HepG2 (cell line): Measurements from ENCODE around the gene POLN. TPM values are rescaled to one million over a fixed set of nuclear protein-coding genes. Genes with fewer than 3 reads are reported as not detected.

Experiments
- ATAC-seq: fragments of 200-7000 bp; cut with Tn5 transposase; 3 replicates; pipeline ENCODE4 v1.9.1; 2020; ENCODE audit warnings: mild to moderate bottlenecking, moderate library complexity
- BruUV-seq: library from RNA; stranded (reverse); fragments of 400-500 nt; replicated peaks from 2 replicates; lab custom pipeline; 2021; lab: Mats Ljungman, UMichigan
- CTCF ChIA-PET: fragments of 300-600 bp; formaldehyde crosslinking; extraction: SDS; loops from one replicate; lab custom pipeline; 2021; ENCODE audit warnings: low total read pairs, inconsistent platforms, low intra/inter-chr PET ratio; lab: Yijun Ruan, JAX
- POLR2A ChIA-PET: fragments of 350-600 bp; sonication (Branson Sonifier 250); formaldehyde crosslinking; loops from one replicate; lab custom pipeline; 2020; ENCODE audit warnings: antibody characterized with exemption, inconsistent platforms; lab: Yijun Ruan, JAX
- DNase-seq: peaks from one replicate; pipeline ENCODE4 v3.0.0-alpha.2; 2015; ENCODE audit warnings: low spot score
- FAIRE-seq: peaks from 3 replicates; lab custom pipeline; 2011; peaks lifted over from hg19 to GRCh38; lab: Jason Lieb, UNC
- H2AFZ ChIP-seq: one replicate; pipeline ENCODE4 v1.6.1; 2011; ENCODE audit warnings: low read length, inconsistent platforms
- H3K27ac ChIP-seq: fragments of 300-600 bp; 3 replicates; pipeline ENCODE4 v1.8.0; 2011; ENCODE audit warnings: mixed run types, mild to moderate bottlenecking, mixed read lengths, low read length, inconsistent platforms; ENCODE audit not compliant: insufficient read depth; ENCODE audit errors: extremely low read length
- H3K27me3 ChIP-seq, 2 experiments: fragments of 200-600 bp in 1 of 2; 2 replicates in 1 of 2; 3 replicates in 1 of 2; pipeline versions ENCODE4 v1.6.0 to v1.8.0; 2011; ENCODE audit warnings: low read length in 2 of 2, mild to moderate bottlenecking in 2 of 2, moderate library complexity in 2 of 2, inconsistent platforms in 1 of 2; ENCODE audit not compliant: insufficient read depth in 2 of 2, control insufficient read depth in 1 of 2
- H3K36me3 ChIP-seq, 2 experiments: fragments of 200-600 bp in 1 of 2; replicated peaks in 1 of 2; 2 replicates in 1 of 2; 3 replicates in 1 of 2; pipeline versions ENCODE4 v1.5.1 to v1.8.0; 2011; ENCODE audit warnings: low read length in 2 of 2, inconsistent platforms in 1 of 2; ENCODE audit not compliant: insufficient read depth in 2 of 2, control insufficient read depth in 1 of 2
- H3K4me1 ChIP-seq: 2 replicates; pipeline ENCODE4 v1.5.1; 2012; ENCODE audit warnings: low read length, inconsistent platforms; ENCODE audit not compliant: insufficient read depth
- H3K4me2 ChIP-seq: 2 replicates; pipeline ENCODE4 v1.6.0; 2011; ENCODE audit warnings: low read depth, low read length, inconsistent platforms
- H3K4me3 ChIP-seq, 3 experiments: fragments of 200-600 bp in 1 of 3; sonication (generic), shearing (Covaris generic) in 1 of 3; replicated peaks in 1 of 3; 2 replicates each; pipeline ENCODE4 v1.5.1; 2011 to 2016; ENCODE audit warnings: low read length in 3 of 3, inconsistent platforms in 2 of 3, low read depth in 2 of 3, mild to moderate bottlenecking in 2 of 3, control low read depth in 1 of 3, mixed read lengths in 1 of 3; ENCODE audit not compliant: insufficient read depth in 1 of 3
- H3K79me2 ChIP-seq: one replicate; pipeline ENCODE4 v1.6.1; 2011; ENCODE audit warnings: low read length, inconsistent platforms; ENCODE audit not compliant: insufficient read depth
- H3K9ac ChIP-seq: 2 replicates; pipeline ENCODE4 v1.6.0; 2011; ENCODE audit warnings: mild to moderate bottlenecking, low read depth, low read length, inconsistent platforms; ENCODE audit not compliant: insufficient read depth
- H3K9me3 ChIP-seq: 2 replicates; pipeline ENCODE4 v1.5.1; 2012; ENCODE audit warnings: mild to moderate bottlenecking, low read length
- H4K20me1 ChIP-seq: 2 replicates; pipeline ENCODE4 v1.6.0; 2011; ENCODE audit warnings: inconsistent platforms, mild to moderate bottlenecking, low read length, moderate library complexity; ENCODE audit not compliant: insufficient read depth
- CREB1 ChIP-seq, 2 experiments: fragments of 450-650 bp in 1 of 2; IDR thresholded peaks; 2 replicates each; pipeline ENCODE4 v1.6.1; 2016 to 2017; ENCODE audit warnings: control low read depth in 1 of 2, mild to moderate bottlenecking in 1 of 2, missing compliant biosample characterization in 1 of 2, missing genetic modification characterization in 1 of 2
- MAFF ChIP-seq: IDR thresholded peaks from 2 replicates; pipeline ENCODE4 v1.6.1; 2011; ENCODE audit warnings: low read depth, low read length, improper control_type of control experiment
- MAFK ChIP-seq, 2 experiments: IDR thresholded peaks in 1 of 2; conservative IDR thresholded peaks in 1 of 2; 2 replicates each; pipeline ENCODE4 v1.6.1; 2011; ENCODE audit warnings: improper control_type of control experiment in 2 of 2, low read length in 2 of 2
- PHF5A ChIP-seq: IDR thresholded peaks from one replicate; pipeline ENCODE4 v1.6.1; 2018; ENCODE audit warnings: low read depth, missing genetic modification reagents; ENCODE audit not compliant: unreplicated experiment
- ZFP1 ChIP-seq: IDR thresholded peaks from 2 replicates; pipeline ENCODE4 v1.6.1; 2016
- ZKSCAN1 ChIP-seq: fragments of 150-350 bp; IDR thresholded peaks from 2 replicates; pipeline ENCODE4 v1.6.1; 2014; ENCODE audit warnings: low read length
- ZSCAN31 ChIP-seq: sonication (generic); formaldehyde crosslinking; IDR thresholded peaks from 2 replicates; pipeline ENCODE4 v1.5.0; 2020; ENCODE audit warnings: low read depth, mild to moderate bottlenecking, missing genetic modification reagents
- WGBS: methylation state at CpG from one replicate; pipeline ENCODE4 v1.1.6; 2017; ENCODE audit warnings: low lambda C conversion rate; 5-methylcytosine and 5-hydroxymethylcytosine counted together
- in situ Hi-C: cut with HindIII; loops from 2 replicates; pipeline ENCODE4 v1.10.0; 2017; ENCODE audit warnings: low pct_unique_long_range_greater_than_20kb; ENCODE audit not compliant: extremely low pct_ligation_motif_present
- intact Hi-C: fragments of 100-400 bp; cut with micrococcal nuclease; formaldehyde crosslinking; loops from one replicate; pipeline ENCODE4 v1.10.0; 2022; ENCODE audit not compliant: unreplicated experiment
- polyA plus RNA-seq, 8 experiments: library from polyadenylated mRNA; depleted of rRNA in 3 of 8; stranded (reverse) in 7 of 8; unstranded in 1 of 8; fragments of >200 nt; fragmentation: Illumina TruSeq in 4 of 8; extraction: Trizol in 4 of 8; gene quantifications; 2 replicates each; pipeline versions ENCODE4 v1.2.1 to v1.2.3, GENCODE V29; 2011 to 2016; ENCODE audit warnings: low read depth in 4 of 8, missing spikeins in 1 of 8, mixed read lengths in 1 of 8; ENCODE audit not compliant: insufficient read depth in 1 of 8
- total RNA-seq, 5 experiments: library from RNA; depleted of rRNA; stranded (reverse); fragments of >200 nt; fragmentation: Illumina TruSeq; extraction: Trizol; gene quantifications; 2 replicates each; pipeline ENCODE4 v1.2.3, GENCODE V29; 2016; ENCODE audit warnings: low read depth in 1 of 5

Gene POLN
- total and polyA plus RNA-seq, 2 of the 13 experiments (the other 11 are each of a cell fraction or from before 2014, with no cell fraction given) = 0.93 to 1.5 TPM

GRCh38 chr4:2116687-2117400, 125.1 kb downstream of the POLN start:
- no TSS peak for BruUV-seq
- H3K4me3 ChIP-seq = no peak overlapping the region
- ATAC-seq (no peak), DNase-seq (no peak), FAIRE-seq (no peak)
- in situ Hi-C loops = no loop called here
- H3K36me3 ChIP-seq = no peaks in the 10 kb centered on the region
- H3K9me3 ChIP-seq = no peaks in the 10 kb centered on the region
- H3K9ac ChIP-seq = no peak overlapping the region
- H4K20me1 ChIP-seq = no peaks in the 10 kb centered on the region
- intact Hi-C loops = no loop called here
- no peak overlapping the region for H3K27ac ChIP-seq
- H3K4me2 ChIP-seq = no peak overlapping the region
- H3K27me3 ChIP-seq = no peaks in the 10 kb centered on the region
- TF ChIP-seq PHF5A (CRISPR knock-in tag) (no peak), MAFK (conservative IDR thresholded peaks at IDR 0.05 in 1 of 2, IDR thresholded peaks at IDR 0.05 in 1 of 2; ENCODE audit: low read length in 2 of 2) (peak; percentile 81 to 93), ZSCAN31 (CRISPR knock-in tag) (no peak), CREB1 (IDR thresholded peaks at IDR 0.05) (peak; percentile 15; the same call in 1 of the 2 replicates), CREB1 (CRISPR knock-in tag; IDR thresholded peaks at IDR 0.05) (no peak), MAFF (peak; percentile 91), ZKSCAN1 (no peak)
- ChIA-PET CTCF (no interaction called here), POLR2A (no interaction called here)
- no peak overlapping the region for H2AFZ ChIP-seq
- WGBS = 13% methylated on average over 5 of the region's 6 CpGs
- no peaks in the 10 kb centered on the region for H3K4me1 ChIP-seq
- H3K79me2 ChIP-seq = no peaks in the 10 kb centered on the region

GRCh38 chr4:2105559-2105958, 136.4 kb downstream of the POLN start:
- DNase-seq (no peak), FAIRE-seq (no peak), ATAC-seq (no peak)
- Histone ChIP-seq H3K79me2 (no peaks in the 10 kb centered on the region), H3K9ac (no peak overlapping the region), H3K9me3 (peaks cover 23% of the 10 kb centered on the region), H2AFZ (no peak overlapping the region), H3K4me3 (no peak overlapping the region)
- POLR2A ChIA-PET = no interaction called here
- TF ChIP-seq CREB1 (IDR thresholded peaks at IDR 0.05) (peak; percentile 89), CREB1 (CRISPR knock-in tag; IDR thresholded peaks at IDR 0.05) (no peak), ZFP1 (CRISPR knock-in tag) (no peak)
- TF ChIP-seq, all 625 proteins: peak for 1
- no peak overlapping the region for H3K4me2 ChIP-seq
- in situ Hi-C loops = no loop called here
- H3K27me3 ChIP-seq = peaks cover 0 to 19% of the 10 kb centered on the region in 2 experiments; a peak in 1 of 5 replicates
- CTCF ChIA-PET = no interaction called here
- BruUV-seq = no TSS peak
- no peaks in the 10 kb centered on the region for H4K20me1 ChIP-seq
- WGBS = 60% methylated on average over 1 of the region's 1 CpG
- H3K27ac ChIP-seq = no peak overlapping the region
- no peaks in the 10 kb centered on the region for H3K4me1 ChIP-seq
- H3K36me3 ChIP-seq = no peaks in the 10 kb centered on the region
- intact Hi-C loops = no loop called here
